ENCODE measurements around the gene PRR5. TPM values are rescaled to one million over a fixed set of nuclear protein-coding genes. Genes with fewer than 3 reads are reported as not detected.

Gene PRR5
- total RNA-seq, 1 donor from 2014 or later = 14.0 TPM

- DNase-seq (ENCODE audit: low read depth) = no peak
- Histone ChIP-seq H3K27me3 (ENCODE audit: control insufficient read depth, insufficient read depth, low read length) (no peaks in the 10 kb centered on the region), H3K36me3 (ENCODE audit: control insufficient read depth, insufficient read depth, low read length) (peaks cover 6% of the 10 kb centered on the region), H3K4me3 (ENCODE audit: low read depth, low read length) (no peak overlapping the region)
- no peak for FAIRE-seq
- no peak for TF ChIP-seq CTCF (IDR thresholded peaks at IDR 0.05; ENCODE audit: insufficient read depth, low read length, severe bottlenecking)
These were observed 84.6 kb downstream of the PRR5 start for GRCh38 chr22:44786610-44787009.

Other genes starting within 250 kb of the PRR5 start
- gene RTL6, start 204.0 kb upstream of the PRR5 start, total RNA-seq = 4.5 and 5.9 TPM in 2 replicates
- 15.0 and 18.2 TPM in 2 replicates for gene ARHGAP8, start 50.4 kb downstream of the PRR5 start, total RNA-seq

Measured in bronchial epithelial cell (primary cell).